Calu3 (cell line): ENCODE data around the gene NGEF. TPM values are rescaled to one million over a fixed set of nuclear protein-coding genes. Genes with fewer than 3 reads are reported as not detected.

ENCODE experiments used
- BruUV-seq: library from RNA; stranded (reverse); fragments of 400-500 nt; replicated peaks from 2 replicates; lab custom pipeline; 2021; lab: Mats Ljungman, UMichigan
- CTCF ChIA-PET: fragments of 300-600 bp; sonication (Branson Sonifier 250); formaldehyde crosslinking; loops from one replicate; lab custom pipeline; 2022; ENCODE audit warnings: antibody characterized with exemption; lab: Charles Lee
- DNase-seq: peaks from one replicate; pipeline ENCODE4 v3.0.0; 2022
- H3K27ac Mint-ChIP-seq: one replicate; pipeline ENCODE4 v1.8.0; 2022; ENCODE audit warnings: mixed read lengths; ENCODE audit not compliant: unreplicated experiment
- H3K27me3 Mint-ChIP-seq: one replicate; pipeline ENCODE4 v1.8.0; 2022; ENCODE audit warnings: mixed read lengths; ENCODE audit not compliant: unreplicated experiment
- H3K36me3 Mint-ChIP-seq: one replicate; pipeline ENCODE4 v1.8.0; 2022; ENCODE audit warnings: mild to moderate bottlenecking, moderate library complexity, mixed read lengths; ENCODE audit not compliant: insufficient read depth, unreplicated experiment
- H3K4me1 Mint-ChIP-seq: one replicate; pipeline ENCODE4 v1.8.0; 2022; ENCODE audit warnings: mild to moderate bottlenecking, low read depth, mixed read lengths; ENCODE audit not compliant: unreplicated experiment
- H3K4me3 Mint-ChIP-seq: one replicate; pipeline ENCODE4 v1.8.0; 2022; ENCODE audit warnings: mild to moderate bottlenecking, low read depth, moderate library complexity, mixed read lengths; ENCODE audit not compliant: unreplicated experiment
- H3K9me3 Mint-ChIP-seq: one replicate; pipeline ENCODE4 v1.8.0; 2022; ENCODE audit warnings: low read depth, mixed read lengths; ENCODE audit not compliant: unreplicated experiment
- intact Hi-C: fragments of 100-400 bp; cut with micrococcal nuclease; formaldehyde crosslinking; loops from one replicate; pipeline ENCODE4 v1.10.0; 2022; ENCODE audit not compliant: unreplicated experiment
- total RNA-seq: library from RNA; stranded (reverse); gene quantifications from 2 replicates; pipeline ENCODE4 v1.2.3, GENCODE V29; 2022
- TF ChIP-seq, protein P1 (sequence below): fragments of 200-600 bp; IDR thresholded peaks from one replicate; pipeline ENCODE4 v1.8.0; 2022; ENCODE audit warnings: antibody characterized with exemption; ENCODE audit not compliant: unreplicated experiment

The NGEF gene
- total RNA-seq, 1 experiment from 2014 or later = 1.7 TPM

DNA sequence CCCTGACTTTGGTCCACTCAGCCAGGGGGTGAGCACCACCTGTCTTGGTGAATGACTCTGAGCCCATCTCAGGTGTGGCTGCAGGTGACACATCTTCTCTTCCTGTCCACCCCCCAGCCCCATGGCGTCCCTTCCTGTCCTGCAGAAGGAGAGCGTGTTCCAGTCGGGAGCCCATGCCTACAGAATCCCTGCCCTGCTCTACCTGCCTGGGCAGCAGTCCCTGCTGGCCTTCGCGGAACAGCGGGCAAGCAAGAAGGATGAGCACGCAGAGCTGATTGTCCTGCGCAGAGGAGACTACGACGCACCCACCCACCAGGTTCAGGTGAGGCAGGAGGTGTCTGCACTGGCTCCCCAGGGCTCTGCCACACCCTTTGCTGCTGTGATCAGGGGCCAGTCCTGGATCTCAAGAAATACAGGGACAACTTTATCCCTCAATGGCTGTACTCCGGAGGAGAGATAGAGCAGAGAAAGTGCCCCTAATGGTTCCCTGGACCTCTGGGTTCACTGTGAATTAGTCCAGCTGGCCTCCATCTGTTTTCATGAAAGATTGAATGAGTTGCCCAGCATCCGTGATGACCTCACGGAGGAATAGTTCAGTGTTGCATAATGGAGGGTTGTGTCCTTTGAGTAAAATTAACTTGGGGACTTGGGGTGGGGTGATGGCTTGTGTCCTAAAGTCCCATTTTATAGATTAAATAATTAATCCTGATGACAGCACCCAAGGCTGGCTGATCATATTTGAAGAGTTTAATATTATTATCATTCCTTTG, 19.7 kb upstream of the NGEF start, which contains the start of gene NEU2:
Gene NEU2 (plus strand): TSS at position 122 of the 770 bp plus-strand sequence. CDS start 0 bp downstream, at position 122.
- Mint-ChIP-seq H3K27me3 (no peaks in the 10 kb centered on the region), H3K36me3 (no peaks in the 10 kb centered on the region), H3K4me3 (no peak within 1 kb of the TSS), H3K27ac (no peak within 1 kb of the TSS), H3K4me1 (peaks cover 11% of the 10 kb centered on the region), H3K9me3 (peaks cover 3% of the 10 kb centered on the region)
- BruUV-seq = no TSS peak
- TF ChIP-seq, protein P1, sequence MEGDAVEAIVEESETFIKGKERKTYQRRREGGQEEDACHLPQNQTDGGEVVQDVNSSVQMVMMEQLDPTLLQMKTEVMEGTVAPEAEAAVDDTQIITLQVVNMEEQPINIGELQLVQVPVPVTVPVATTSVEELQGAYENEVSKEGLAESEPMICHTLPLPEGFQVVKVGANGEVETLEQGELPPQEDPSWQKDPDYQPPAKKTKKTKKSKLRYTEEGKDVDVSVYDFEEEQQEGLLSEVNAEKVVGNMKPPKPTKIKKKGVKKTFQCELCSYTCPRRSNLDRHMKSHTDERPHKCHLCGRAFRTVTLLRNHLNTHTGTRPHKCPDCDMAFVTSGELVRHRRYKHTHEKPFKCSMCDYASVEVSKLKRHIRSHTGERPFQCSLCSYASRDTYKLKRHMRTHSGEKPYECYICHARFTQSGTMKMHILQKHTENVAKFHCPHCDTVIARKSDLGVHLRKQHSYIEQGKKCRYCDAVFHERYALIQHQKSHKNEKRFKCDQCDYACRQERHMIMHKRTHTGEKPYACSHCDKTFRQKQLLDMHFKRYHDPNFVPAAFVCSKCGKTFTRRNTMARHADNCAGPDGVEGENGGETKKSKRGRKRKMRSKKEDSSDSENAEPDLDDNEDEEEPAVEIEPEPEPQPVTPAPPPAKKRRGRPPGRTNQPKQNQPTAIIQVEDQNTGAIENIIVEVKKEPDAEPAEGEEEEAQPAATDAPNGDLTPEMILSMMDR = no peak
- no peak for DNase-seq
- CTCF ChIA-PET = no interaction called here
- intact Hi-C loops = no loop called here

DNA sequence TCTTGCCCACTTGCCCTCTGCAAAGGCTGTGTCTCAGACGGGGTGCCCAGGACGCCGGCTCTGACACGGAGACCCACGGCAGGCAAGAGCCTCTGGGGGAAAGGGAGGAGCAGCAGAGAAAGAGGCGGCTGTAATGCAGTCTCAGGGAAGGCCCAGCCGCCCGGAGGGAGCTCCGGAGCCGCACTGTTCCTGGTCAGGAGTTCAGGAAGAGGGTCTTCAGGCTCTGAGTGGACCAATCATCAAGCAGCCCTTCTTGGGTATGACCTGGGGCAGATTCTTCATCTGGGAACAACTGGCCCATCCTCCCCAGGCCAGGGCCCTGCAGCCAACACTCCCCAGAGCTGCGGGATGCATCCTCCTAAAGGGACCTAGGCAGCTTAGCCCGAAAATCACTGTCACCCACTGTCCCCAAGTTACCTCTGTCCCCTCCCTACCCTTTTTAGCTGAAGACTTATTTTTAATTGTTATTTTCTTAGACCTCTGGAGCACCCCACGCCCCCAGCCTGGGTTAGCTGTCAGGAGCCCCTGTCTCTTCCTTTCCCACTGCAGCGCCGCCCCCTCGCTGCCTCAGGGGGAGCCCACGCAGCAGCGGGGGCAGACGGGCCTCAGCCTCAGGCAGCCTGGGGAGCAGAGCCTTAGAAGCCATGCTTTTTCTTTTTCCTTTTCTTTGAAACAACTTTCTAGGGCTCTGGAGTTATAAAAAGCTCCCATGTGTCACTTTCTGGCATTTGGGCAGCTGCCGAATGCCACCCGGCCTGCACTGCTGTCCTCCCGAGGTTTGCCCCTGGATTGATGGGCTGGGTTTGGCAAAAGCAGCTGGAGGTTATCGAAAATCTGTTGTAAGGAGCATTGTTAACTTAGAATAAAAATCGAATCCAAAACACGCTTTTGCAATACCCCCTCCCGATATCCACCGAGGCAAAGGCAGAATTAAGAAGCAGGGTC, 18.8 kb upstream of the NGEF start:
- no peak overlapping the region for H3K27ac Mint-ChIP-seq

GRCh38 chr2:233029321-233029720, 16.3 kb upstream of the NGEF start:
- TF ChIP-seq, protein P1 = no peak
- no peak overlapping the region for H3K4me3 Mint-ChIP-seq
- H3K4me1 Mint-ChIP-seq = peaks cover 23% of the 10 kb centered on the region
- H3K27ac Mint-ChIP-seq = no peak overlapping the region
- BruUV-seq = no TSS peak
- no peaks in the 10 kb centered on the region for H3K27me3 Mint-ChIP-seq
- no peak for DNase-seq
- H3K9me3 Mint-ChIP-seq = no peaks in the 10 kb centered on the region
- intact Hi-C loops = loop anchor here (2.0 to 10.0 kb wide), 3 partner anchors 47 to 425 kb away; no protein-coding TSS in a partner anchor
- H3K36me3 Mint-ChIP-seq = no peaks in the 10 kb centered on the region
- CTCF ChIA-PET = interaction anchor here (0.6 to 1.6 kb wide), 16 partner anchors 16 to 537 kb away, joined by 3 to 12 read pairs (median 4); partner anchors contain the start of genes ATG16L1 and NGEF

More for the DNA sequence above, 18.8 kb upstream of the NGEF start:
- DNase-seq = no peak
- H3K4me3 Mint-ChIP-seq = no peak overlapping the region
- H3K36me3 Mint-ChIP-seq = no peaks in the 10 kb centered on the region
- peaks cover 3% of the 10 kb centered on the region for H3K9me3 Mint-ChIP-seq
- H3K4me1 Mint-ChIP-seq = peaks cover 11% of the 10 kb centered on the region
- intact Hi-C loops = no loop called here
- BruUV-seq = no TSS peak
- TF ChIP-seq, protein P1 = no peak
- CTCF ChIA-PET = no interaction called here
- no peaks in the 10 kb centered on the region for H3K27me3 Mint-ChIP-seq

DNA sequence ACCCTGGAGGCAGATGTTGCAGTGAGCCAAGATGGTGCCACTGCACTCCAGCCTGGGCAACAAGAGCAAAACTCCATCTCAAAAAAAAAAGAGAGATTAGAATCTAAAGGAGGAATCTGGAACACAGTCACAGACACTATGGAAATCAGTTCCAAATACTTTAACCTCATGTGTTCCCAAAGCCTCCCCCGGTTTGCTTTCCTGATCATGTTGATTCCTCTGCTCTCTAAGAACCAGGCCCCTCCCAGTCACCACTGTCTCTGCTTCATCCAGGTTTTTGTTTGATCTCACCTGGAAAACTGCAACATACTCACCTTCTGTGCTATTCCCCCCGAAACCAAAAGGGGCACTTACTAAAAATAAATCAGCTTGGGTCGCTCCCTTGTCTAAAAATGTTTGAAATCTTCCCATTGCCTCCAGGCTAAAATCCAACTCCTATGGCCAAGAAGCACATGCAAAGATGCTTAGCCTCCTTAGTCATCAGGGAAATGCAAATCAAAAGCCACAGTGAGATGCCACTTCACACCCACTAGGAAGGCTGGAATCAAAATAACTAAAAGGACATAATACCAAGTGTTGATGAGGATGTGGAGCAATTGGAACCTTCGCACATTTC, 13.2 kb upstream of the NGEF start:
- H3K27me3 Mint-ChIP-seq = no peaks in the 10 kb centered on the region
- intact Hi-C loops = loop anchor here (5.0 to 10.0 kb wide), 2 partner anchors 44 to 422 kb away; no protein-coding TSS in a partner anchor
- no peak for DNase-seq
- no peaks in the 10 kb centered on the region for H3K9me3 Mint-ChIP-seq
- peaks cover 5% of the 10 kb centered on the region for H3K36me3 Mint-ChIP-seq
- no TSS peak for BruUV-seq
- no peak overlapping the region for H3K27ac Mint-ChIP-seq
- CTCF ChIA-PET = interaction anchor here (0.7 kb wide), 1 partner anchor 154 kb away, joined by 5 read pairs; no protein-coding TSS in a partner anchor
- TF ChIP-seq, protein P1 = no peak
- H3K4me3 Mint-ChIP-seq = no peak overlapping the region
- peaks cover 32% of the 10 kb centered on the region for H3K4me1 Mint-ChIP-seq
